Activated gamma-delta T cell (primary cell): ENCODE measurements around the gene GPR62.

Source experiments
- DNase-seq: peaks from one replicate; lab custom pipeline; 2025; lab: John Stamatoyannopoulos, UW

The GPR62 gene

DNA sequence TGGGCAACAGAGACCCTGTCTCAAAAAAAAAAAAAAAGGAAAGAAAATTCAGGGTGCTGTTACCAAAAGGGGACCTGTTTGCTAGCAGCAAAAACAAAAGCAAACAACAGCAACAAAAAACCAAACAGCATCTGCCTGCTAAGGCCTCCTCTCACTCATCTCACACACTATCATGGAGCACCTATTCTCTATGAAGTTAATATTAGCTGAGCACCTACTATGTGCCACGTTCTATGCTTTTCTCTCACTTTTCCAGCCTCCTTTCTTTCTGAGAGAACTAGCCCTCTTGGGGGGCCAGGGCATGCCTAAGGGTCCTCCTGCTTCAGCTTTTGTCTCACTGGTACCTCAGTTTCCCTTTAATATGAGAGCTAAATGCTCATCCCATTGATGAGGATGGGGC is 468 bp upstream of the GPR62 start:
- DNase-seq = no peak

GRCh38 chr3:51955893-51956770 is 951 bp downstream of the GPR62 start:
- peak; percentile 28 for DNase-seq

DNA sequence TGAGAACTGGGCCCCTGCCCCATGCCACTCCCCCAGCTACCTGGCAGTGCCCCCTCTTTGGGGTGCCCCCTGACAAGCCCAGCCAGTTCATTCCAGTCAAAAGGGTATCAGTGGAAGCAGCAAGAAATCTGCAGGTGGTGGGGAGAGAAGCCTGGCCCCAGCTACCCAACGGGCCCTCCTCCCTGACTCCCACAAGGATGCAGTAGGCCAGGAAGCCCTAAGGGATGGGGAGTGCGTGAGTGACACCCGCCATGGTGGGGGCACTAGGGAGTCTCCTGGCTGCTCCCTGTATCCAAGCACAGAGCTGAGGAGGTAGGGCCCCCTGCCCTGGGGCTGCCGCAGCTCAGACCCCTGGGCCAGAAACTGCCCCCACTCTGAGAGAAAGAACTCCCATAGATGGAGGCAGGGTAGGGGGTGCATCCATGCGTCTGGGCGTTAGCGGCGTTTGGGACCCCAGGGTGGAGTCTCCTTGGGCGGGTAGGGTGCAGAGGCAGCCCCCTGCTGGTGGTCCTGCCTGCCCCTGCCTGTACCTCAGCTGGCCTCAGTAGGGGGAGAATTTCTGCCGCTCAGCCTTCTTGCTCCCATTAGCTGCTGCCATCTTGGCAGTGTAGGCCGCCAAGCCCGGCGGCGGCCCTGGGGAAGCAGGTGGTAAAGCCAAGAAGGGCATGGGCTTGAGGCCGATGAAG is 2.5 kb downstream of the GPR62 start:
- DNase-seq = no peak

DNA sequence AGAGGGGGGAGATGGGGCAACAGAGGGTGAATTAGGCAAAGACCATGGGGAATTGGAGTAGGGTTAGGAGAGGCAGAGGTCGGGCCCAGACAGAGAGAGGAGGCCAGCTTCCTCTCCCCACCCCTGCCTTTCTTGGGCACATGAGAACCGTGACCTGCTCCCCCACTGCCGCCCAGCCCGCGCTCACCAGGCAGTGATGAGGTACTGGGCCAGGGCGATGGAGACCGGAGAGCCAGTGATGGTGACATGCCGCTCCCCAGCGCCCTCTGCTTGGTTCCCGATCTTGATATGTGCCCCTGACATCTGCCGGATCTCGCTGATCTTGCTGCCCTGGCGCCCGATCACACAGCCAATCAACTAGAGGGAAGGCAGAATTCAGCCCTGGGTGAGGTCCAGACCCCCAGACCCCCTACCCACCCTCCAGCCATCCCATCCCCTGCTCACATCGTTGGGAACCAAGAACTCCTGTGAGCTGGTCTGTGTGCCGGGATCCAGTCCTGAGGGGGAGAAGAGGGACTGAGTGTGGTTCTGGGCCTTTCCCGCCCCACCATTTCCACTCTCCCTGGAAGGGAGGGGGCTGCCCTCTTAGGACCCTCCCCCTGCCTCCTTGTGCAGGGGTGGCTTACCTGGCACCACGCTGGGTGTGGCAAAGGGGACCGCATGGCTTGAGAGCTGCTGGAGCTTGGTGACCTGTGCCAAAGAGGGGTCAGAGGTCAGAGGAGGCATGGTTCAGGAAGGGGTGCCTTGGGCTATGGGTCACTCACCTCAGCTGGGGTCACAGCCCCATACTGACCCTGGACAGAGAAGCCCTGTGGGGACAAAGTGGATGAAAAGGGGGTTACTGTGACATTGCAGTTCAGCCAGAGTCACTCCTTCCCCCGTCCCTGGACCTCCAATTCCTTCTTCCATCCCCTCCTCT is 3.7 kb downstream of the GPR62 start:
- DNase-seq = no peak

DNA sequence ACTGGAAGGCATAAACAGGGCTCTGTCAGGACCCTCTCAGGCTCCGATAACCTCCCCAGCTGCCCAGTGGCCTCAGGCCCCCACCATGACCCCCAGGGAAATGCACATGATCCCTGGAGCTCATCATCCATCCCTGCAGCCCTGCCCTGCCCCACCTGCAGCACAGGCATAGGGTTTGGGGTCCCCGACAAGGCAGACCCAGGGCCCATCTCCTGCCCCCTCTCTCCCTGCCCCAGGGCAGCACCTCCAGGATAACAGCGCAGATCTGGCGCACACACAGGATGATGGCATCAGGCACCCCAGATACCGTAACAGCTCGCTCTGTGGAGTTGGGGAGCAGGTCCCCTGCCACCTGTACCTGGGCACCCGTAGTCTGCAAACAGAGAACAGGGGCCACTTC is 4.5 kb downstream of the GPR62 start:
- DNase-seq = no peak

DNA sequence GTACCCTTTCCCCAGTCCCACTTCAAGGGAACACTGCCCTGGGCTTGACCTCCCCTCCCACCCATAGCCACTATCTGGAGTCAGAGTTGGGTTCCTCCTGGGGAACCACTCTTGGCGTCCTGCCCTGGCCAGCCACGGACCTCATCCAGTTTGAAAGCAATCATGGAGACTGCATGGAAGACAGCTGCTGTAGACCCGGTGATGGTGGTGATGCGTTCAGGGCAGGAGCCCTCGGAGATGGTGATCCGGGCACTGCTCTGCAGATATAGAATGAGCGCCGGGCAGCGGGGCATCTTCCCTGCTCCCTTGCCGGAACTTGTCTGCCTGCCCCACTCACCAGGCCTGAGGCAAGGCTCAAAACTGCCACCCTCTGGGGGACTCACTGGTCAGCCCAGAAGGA is 5.2 kb downstream of the GPR62 start:
- no peak for DNase-seq

GRCh38 chr3:51961011-51961410 is 5.8 kb downstream of the GPR62 start:
- DNase-seq = no peak

DNA sequence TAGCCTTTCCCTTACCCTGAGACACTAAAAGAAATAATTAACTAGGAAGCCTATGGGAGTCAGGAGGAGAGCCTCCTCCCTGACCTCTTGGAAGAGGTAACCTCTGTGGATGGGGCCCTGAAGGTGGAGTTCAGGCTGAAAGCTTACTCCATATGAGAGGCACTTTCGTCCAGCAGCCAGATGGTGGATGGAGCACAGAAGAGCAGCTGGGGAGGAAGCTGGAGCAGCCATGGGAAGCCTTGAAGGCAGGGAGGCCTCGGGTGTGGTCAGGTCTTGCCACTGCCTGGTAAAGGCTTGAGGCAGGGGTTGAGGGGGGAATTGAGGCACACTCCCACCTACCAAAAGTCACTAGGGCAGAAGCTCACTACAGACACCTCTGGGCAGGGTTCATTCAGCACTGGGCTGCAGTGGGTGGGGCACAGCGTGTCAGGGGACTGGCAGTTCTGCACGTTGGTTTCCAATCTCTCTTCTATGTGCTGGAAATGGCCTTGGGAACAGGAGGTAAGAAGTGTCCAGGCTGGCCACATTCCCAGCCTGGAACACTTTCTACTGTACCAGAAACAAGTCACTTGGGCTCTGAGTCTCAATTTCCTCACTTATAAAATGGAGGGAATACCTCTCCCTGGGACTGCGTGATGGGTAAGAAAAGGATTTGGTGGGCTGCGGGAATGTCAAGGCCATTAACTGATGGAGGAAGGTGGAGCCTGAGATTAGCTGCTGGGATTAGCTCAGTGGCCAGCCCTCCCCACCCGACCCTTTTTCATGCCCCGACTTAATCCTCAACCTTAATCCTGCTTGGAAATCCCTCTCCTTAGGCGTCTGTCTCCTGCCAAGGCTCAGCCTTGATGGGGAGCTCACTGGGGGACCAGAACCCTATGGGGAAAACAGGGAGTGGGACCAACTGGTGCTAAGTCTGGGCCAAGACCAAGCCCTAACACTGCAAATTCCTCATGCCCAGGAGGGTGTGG is 6.7 kb downstream of the GPR62 start:
- no peak for DNase-seq

- DNase-seq = no peak
These were observed 7.8 kb downstream of the GPR62 start for GRCh38 chr3:51962854-51963530.

GRCh38 chr3:51963951-51964451 is 8.8 kb downstream of the GPR62 start:
- DNase-seq = no peak

DNA sequence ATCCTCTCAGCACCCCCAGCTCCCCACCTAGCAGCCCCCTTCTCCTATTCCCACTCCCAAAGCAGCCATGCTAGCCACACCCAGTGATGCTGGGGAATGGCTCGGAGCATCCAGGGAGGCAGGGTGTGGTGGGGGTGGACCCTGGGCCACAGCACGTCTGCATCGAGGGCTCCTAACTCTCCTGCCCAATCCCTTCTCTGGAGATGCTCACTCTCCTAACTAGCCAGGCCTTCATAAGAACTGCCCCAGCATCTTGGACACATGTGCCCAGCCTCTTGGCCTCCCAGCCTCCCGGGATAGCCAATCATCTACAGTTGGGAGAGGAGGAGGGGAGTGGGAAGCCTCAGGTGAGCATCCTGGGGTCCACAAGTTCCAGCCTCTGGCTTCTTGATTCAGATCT is 9.3 kb downstream of the GPR62 start:
- DNase-seq = no peak

GRCh38 chr3:51966016-51966415 is 10.8 kb downstream of the GPR62 start:
- no peak for DNase-seq

DNA sequence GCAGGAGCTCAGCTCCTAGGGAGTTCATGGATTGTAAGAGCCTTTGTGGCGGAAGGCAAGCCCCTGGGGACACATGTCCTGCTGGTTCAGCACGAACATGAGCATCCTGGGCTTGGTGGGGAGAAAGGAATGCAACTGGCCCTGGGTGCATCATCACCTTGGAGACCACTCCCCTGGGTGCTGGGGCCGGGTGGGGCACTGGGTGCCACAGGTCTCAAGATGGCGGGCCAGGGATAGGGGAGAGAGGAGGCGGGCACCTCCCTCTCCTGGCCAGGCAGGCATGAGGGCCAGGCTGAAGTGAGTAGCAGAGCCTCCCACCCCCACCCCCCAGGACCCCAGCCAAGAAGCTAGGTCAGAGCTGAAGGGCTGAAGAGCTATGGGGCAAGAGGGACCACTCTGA is 11.3 kb downstream of the GPR62 start:
- DNase-seq = no peak

- DNase-seq = no peak
These were observed 11.8 kb downstream of the GPR62 start for GRCh38 chr3:51966922-51967383.

DNA sequence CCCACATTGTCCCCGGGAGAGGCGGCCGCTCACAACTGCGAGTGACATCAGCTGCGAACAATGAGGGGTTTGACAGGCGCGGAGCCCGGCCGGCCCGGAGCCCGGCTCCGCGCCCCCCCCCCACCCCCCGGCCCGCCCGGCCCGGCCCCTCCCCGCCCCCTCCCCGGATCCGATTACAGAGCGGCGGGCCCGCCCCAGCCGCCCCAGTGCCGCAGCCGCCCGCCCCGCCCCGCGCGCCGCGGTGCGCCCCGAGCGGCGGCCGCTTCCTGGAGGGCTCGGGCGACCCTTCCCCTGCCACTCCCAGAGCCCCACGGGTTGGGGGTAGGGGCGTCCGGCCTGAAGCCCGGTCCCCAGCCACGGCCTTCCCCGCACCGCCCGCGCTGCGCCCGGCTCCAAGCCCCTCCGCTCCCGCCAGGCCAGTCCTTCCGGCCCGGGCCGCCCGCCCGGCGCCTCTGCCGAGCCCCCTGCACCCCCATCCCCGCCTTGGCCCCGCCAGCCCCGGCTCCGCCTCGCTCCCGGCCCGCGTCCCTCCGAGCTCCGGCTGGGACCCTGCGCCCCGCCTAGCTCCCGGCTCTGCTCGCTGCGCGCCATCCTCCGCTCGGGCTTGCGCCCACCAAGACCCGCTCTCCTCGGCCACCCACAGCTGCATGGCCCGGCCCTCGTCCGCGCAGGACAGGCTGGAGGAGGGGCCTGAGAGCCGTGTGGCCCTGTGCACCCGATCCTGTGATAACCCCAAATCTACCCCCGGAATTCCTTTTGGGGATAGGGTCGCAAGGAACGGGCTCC is 12.4 kb downstream of the GPR62 start, which contains the start of gene PCBP4:
TSS of gene PCBP4 (minus strand) at position 71 of the 786 bp plus-strand sequence. CDS start 6,214 bp downstream, outside the sequence.
- peak; percentile 47 for DNase-seq

- DNase-seq = no peak
These were observed 13.1 kb downstream of the GPR62 start for GRCh38 chr3:51968170-51968775.

DNA sequence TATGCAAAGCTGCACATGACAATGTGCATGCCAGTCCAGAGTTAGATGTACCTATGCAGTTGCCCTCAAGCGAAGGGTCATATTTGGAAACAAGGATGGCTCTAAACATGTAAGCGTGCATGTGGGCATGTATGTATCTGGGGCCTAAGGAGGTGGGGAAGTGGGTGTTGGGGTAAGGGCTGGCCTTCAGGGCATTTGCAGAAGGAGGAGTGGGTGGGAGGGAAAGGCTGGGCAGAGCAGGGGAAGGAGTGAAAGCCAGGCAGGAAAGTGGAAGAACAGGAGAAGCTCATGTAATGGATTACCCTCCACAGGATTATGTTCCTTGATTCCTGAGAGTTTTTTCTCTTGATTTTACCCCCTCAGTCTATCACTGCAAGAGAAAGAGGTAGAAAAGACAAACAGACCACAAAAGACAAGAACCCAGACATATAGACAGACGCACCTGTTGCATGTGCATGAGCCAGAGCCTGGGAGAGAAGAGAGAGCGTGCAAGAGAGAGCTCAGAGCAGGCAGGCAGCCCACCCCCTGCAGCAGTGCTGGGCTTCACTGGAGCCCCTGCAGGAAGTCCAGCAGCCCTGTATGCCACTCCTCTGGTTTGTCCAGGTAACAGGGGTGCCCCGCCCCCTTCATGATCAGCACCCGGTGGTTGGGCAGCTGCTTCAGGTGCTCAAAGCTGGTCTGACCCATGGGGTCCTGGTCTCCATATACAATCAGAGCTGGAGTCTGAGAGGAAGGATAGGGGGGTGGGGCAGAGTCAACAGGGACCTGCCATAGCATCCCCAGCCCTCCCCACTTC is 13.9 kb downstream of the GPR62 start:
- no peak for DNase-seq

GRCh38 chr3:51969841-51970240 is 14.7 kb downstream of the GPR62 start:
- DNase-seq = no peak
